A549 (cell line): ENCODE results near the gene ACSL3. TPM values are rescaled to one million over a fixed set of nuclear protein-coding genes. Genes with fewer than 3 reads are reported as not detected.
"Not testable (repeated sequence)": the region's sequence is repeated elsewhere in the genome, so short reads cannot be mapped to it uniquely, and the experiment has no call there.

Source experiments
- ATAC-seq, 2 experiments: fragments of 200-7000 bp in 1 of 2; fragments of >200 bp in 1 of 2; cut with Nextera tagmentation in 1 of 2; cut with Tn5 transposase in 1 of 2; 3 replicates each; pipeline versions ENCODE4 v1.8.0 to v1.9.1; 2018 to 2020; ENCODE audit warnings: mild to moderate bottlenecking in 1 of 2, moderate library complexity in 1 of 2
- CTCF ChIA-PET: fragments of 300-600 bp; sonication (Branson Sonifier 250); formaldehyde crosslinking; extraction: SDS; loops from one replicate; lab custom pipeline; 2021; ENCODE audit warnings: antibody characterized with exemption, inconsistent platforms; lab: Yijun Ruan, JAX
- POLR2A ChIA-PET: fragments of 350-600 bp; formaldehyde crosslinking; extraction: SDS; loops from one replicate; lab custom pipeline; 2021; ENCODE audit warnings: antibody characterized with exemption, inconsistent platforms; lab: Yijun Ruan, JAX
- DNase-seq, 2 experiments: peaks; one replicate each; pipeline versions ENCODE4 v3.0.0 to v3.0.0-alpha.2; 2011 to 2016; ENCODE audit warnings: low read depth in 1 of 2, low spot score in 1 of 2
- FAIRE-seq: peaks from 2 replicates; lab custom pipeline; 2011; peaks lifted over from hg19 to GRCh38; lab: Jason Lieb, UNC
- H3K27ac ChIP-seq, 2 experiments: fragments of >200 bp; sonication (Bioruptor Twin); formaldehyde crosslinking; 3 replicates each; pipeline ENCODE4 v1.5.1; 2016 to 2017
- H3K4me1 ChIP-seq: fragments of >200 bp; sonication (Bioruptor Twin); formaldehyde crosslinking; 3 replicates; pipeline ENCODE4 v1.6.1; 2016
- H3K4me2 ChIP-seq: fragments of >200 bp; sonication (Bioruptor Twin); formaldehyde crosslinking; 3 replicates; pipeline ENCODE4 v1.6.1; 2016
- H3K4me3 ChIP-seq: fragments of >200 bp; sonication (Bioruptor Twin); formaldehyde crosslinking; 3 replicates; pipeline ENCODE4 v1.5.1; 2016
- H3K9me3 ChIP-seq: fragments of >200 bp; sonication (Bioruptor Twin); formaldehyde crosslinking; 3 replicates; pipeline ENCODE4 v1.6.1; 2016
- BHLHE40 ChIP-seq: IDR thresholded peaks from 2 replicates; pipeline ENCODE4 v1.6.1; 2012; ENCODE audit warnings: low read depth, low read length, inconsistent platforms
- CBX2 ChIP-seq: fragments of 200-600 bp; sonication (generic); IDR thresholded peaks from 2 replicates; pipeline ENCODE4 v1.6.1; 2016; ENCODE audit warnings: low read depth, mild to moderate bottlenecking, borderline replicate concordance
- EHF ChIP-seq: fragments of 250-450 bp; sonication (Bioruptor Pico); IDR thresholded peaks from 2 replicates; pipeline ENCODE4 v1.5.0; 2020; ENCODE audit warnings: mild to moderate bottlenecking
- EP300 ChIP-seq, 2 experiments: fragments of >200 bp; sonication (Bioruptor Twin); formaldehyde crosslinking; IDR thresholded peaks; 2 replicates in 1 of 2; 3 replicates in 1 of 2; pipeline ENCODE4 v1.6.1; 2016 to 2017
- FOSL2 ChIP-seq, 2 experiments: fragments of 450-650 bp in 1 of 2; fragments of >200 bp in 1 of 2; sonication (Bioruptor Twin) in 1 of 2; formaldehyde crosslinking; IDR thresholded peaks; 2 replicates each; pipeline versions ENCODE4 v1.5.0 to v1.6.1; 2016 to 2020; ENCODE audit warnings: mild to moderate bottlenecking in 1 of 2, moderate library complexity in 1 of 2
- GATA3 ChIP-seq: IDR thresholded peaks from 2 replicates; pipeline ENCODE4 v1.6.1; 2012; ENCODE audit warnings: borderline replicate concordance
- HOXA7 ChIP-seq: fragments of 250-450 bp; sonication (Bioruptor Pico); IDR thresholded peaks from 2 replicates; pipeline ENCODE4 v1.5.0; 2020; ENCODE audit warnings: mild to moderate bottlenecking, moderate library complexity
- HOXB13 ChIP-seq: fragments of 250-450 bp; sonication (Bioruptor Pico); IDR thresholded peaks from 2 replicates; pipeline ENCODE4 v1.5.0; 2020; ENCODE audit warnings: low read depth, mild to moderate bottlenecking, moderate library complexity
- JUN ChIP-seq, 2 experiments: fragments of >200 bp; sonication (Bioruptor Twin); formaldehyde crosslinking; IDR thresholded peaks; 2 replicates in 1 of 2; 3 replicates in 1 of 2; pipeline ENCODE4 v1.6.1; 2016 to 2017
- JUNB ChIP-seq: fragments of >200 bp; sonication (Bioruptor Twin); formaldehyde crosslinking; IDR thresholded peaks from 2 replicates; pipeline ENCODE4 v1.6.1; 2016
- KDM5A ChIP-seq: fragments of 200-600 bp; sonication (generic); IDR thresholded peaks from 2 replicates; pipeline ENCODE4 v1.6.1; 2016; ENCODE audit warnings: antibody characterized with exemption, mild to moderate bottlenecking
- MAFK ChIP-seq: fragments of 450-650 bp; IDR thresholded peaks from 2 replicates; pipeline ENCODE4 v1.6.1; 2014; ENCODE audit not compliant: partially characterized antibody
- MAX ChIP-seq: IDR thresholded peaks from 2 replicates; pipeline ENCODE4 v1.6.1; 2012
- MAZ ChIP-seq: fragments of 150-350 bp; IDR thresholded peaks from 2 replicates; pipeline ENCODE4 v1.6.1; 2014; ENCODE audit warnings: antibody characterized with exemption, low read depth, low read length, borderline replicate concordance
- MYC ChIP-seq: IDR thresholded peaks from 2 replicates; pipeline ENCODE4 v1.6.1; 2012; ENCODE audit warnings: mild to moderate bottlenecking, inconsistent platforms, low read length, improper control_type of control experiment, borderline replicate concordance
- NPAS2 ChIP-seq: fragments of 250-450 bp; sonication (Bioruptor Pico); IDR thresholded peaks from 2 replicates; pipeline ENCODE4 v1.8.0; 2022; ENCODE audit warnings: mild to moderate bottlenecking, moderate library complexity, borderline replicate concordance
- PHF8 ChIP-seq: fragments of 200-600 bp; sonication (generic); IDR thresholded peaks from 2 replicates; pipeline ENCODE4 v1.6.1; 2016; ENCODE audit warnings: low read depth, mild to moderate bottlenecking, antibody characterized with exemption, moderate library complexity, borderline replicate concordance
- RAD21 ChIP-seq, 2 experiments: fragments of >200 bp in 1 of 2; sonication (Bioruptor Twin) in 1 of 2; formaldehyde crosslinking in 1 of 2; IDR thresholded peaks in 1 of 2; conservative IDR thresholded peaks in 1 of 2; 2 replicates in 1 of 2; 3 replicates in 1 of 2; pipeline ENCODE4 v1.6.1; 2012 to 2018; ENCODE audit warnings: inconsistent platforms in 1 of 2
- RARB ChIP-seq: fragments of 250-450 bp; sonication (Bioruptor Pico); IDR thresholded peaks from 2 replicates; pipeline ENCODE4 v1.8.0; 2021; ENCODE audit warnings: mild to moderate bottlenecking, moderate library complexity
- RCOR1 ChIP-seq: fragments of 150-350 bp; IDR thresholded peaks from 2 replicates; pipeline ENCODE4 v1.6.1; 2014; ENCODE audit warnings: antibody characterized with exemption, low read length, low read depth
- RFX5 ChIP-seq: fragments of 450-650 bp; IDR thresholded peaks from 2 replicates; pipeline ENCODE4 v1.7.1; 2014; ENCODE audit warnings: antibody characterized with exemption, mild to moderate bottlenecking, moderate library complexity
- TFCP2L1 ChIP-seq: fragments of 250-450 bp; sonication (Bioruptor Pico); IDR thresholded peaks from 2 replicates; pipeline ENCODE4 v1.5.0; 2021; ENCODE audit warnings: mild to moderate bottlenecking
- ZC3H11A ChIP-seq: fragments of 450-650 bp; IDR thresholded peaks from 2 replicates; pipeline ENCODE4 v1.6.1; 2014; ENCODE audit warnings: antibody characterized with exemption, mild to moderate bottlenecking
- ZFP36 ChIP-seq: fragments of 450-650 bp; IDR thresholded peaks from 2 replicates; pipeline ENCODE4 v1.6.1; 2014; ENCODE audit warnings: borderline replicate concordance; ENCODE audit not compliant: partially characterized antibody
- WGBS: methylation state at CpG from one replicate; pipeline ENCODE4 v1.1.6; 2017; ENCODE audit errors: missing lambda C conversion rate; 5-methylcytosine and 5-hydroxymethylcytosine counted together
- polyA plus RNA-seq, 4 experiments: library from polyadenylated mRNA; depleted of rRNA in 3 of 4; stranded (reverse); fragments of >200 nt; fragmentation: RNase III in 1 of 4; extraction: RNeasy Plus Mini Kit Qiagen cat#74134 plus additional on column Dnase treatment in 1 of 4; gene quantifications; 2 replicates in 3 of 4; 3 replicates in 1 of 4; pipeline ENCODE4 v1.2.3, GENCODE V29; 2011 to 2017
- TF ChIP-seq, protein P1 (sequence below): fragments of 150-350 bp; IDR thresholded peaks from 2 replicates; pipeline ENCODE4 v1.6.1; 2014; ENCODE audit warnings: low read depth, mild to moderate bottlenecking, low read length

Gene ACSL3
- polyA plus RNA-seq, 2 of the 4 experiments (the other 2 are of a cell fraction): 142 to 160 TPM

DNA sequence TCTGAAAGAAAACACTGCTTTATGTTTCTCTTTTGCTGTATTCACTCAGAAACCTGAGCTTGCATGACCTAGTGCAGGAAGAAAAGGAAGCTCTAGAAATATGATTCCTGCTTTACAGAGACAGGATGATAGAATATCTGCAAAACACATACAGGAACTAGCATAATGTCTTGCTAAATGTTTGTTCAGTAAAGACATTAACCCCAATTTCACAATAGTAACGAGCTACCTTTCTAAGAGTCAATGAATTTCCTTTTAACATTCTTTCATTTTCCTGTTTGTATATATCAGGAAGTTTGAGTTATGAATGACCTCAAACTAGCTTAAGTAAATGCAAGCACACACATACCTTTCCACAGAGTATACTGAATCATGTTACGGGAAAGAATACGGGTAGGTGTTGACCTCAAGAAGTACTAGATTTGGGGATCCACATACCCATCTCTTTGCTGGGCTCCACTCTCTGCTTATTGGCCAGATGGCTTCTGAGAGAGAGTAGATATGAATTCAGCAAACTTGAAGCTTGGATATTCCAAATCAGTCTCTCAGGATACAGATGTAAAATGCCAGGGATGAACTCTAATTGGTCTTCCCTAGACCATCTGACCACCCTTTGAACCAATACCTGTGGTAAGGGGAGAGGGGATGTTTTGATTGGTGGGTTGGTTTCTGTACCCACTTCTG, 18.2 kb upstream of the ACSL3 start (continued):
- TF ChIP-seq ZFP36: no peak
- no peak for TF ChIP-seq MAZ
- no peak for TF ChIP-seq BHLHE40
- no peak for TF ChIP-seq PHF8
- TF ChIP-seq RFX5: no peak
- TF ChIP-seq, protein P1, sequence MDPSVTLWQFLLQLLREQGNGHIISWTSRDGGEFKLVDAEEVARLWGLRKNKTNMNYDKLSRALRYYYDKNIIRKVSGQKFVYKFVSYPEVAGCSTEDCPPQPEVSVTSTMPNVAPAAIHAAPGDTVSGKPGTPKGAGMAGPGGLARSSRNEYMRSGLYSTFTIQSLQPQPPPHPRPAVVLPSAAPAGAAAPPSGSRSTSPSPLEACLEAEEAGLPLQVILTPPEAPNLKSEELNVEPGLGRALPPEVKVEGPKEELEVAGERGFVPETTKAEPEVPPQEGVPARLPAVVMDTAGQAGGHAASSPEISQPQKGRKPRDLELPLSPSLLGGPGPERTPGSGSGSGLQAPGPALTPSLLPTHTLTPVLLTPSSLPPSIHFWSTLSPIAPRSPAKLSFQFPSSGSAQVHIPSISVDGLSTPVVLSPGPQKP: no peak
- no peak for TF ChIP-seq NPAS2 (CRISPR knock-in tag)

DNA sequence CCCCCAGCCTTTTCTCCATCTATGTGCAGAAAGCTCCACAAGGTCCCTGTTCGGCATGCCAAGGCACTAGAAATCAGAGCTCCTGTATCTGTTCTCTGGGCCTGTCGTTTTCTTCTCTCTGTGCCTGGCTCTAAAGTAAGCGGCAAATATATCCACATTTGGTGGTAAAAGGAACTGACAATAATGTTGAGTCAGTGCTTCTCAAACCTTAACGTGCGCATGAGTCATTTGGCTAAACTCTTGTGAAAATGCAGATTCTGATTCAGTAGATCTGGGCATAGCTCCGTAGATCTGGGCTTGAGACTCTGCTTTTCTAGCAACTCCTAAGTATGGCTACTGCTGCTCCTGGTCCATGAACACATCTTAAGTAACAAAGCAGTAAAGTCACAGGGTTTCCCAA, 16.5 kb upstream of the ACSL3 start:
- FAIRE-seq (no peak), ATAC-seq (peak; percentile 65 to 66; a peak in 5 of 6 replicates), DNase-seq (peak; percentile 27 to 71)
- Histone ChIP-seq H3K4me2 (peak overlapping the region; percentile 76), H3K27ac (peak overlapping the region; percentile 73 to 91), H3K4me3 (no peak overlapping the region), H3K4me1 (peaks cover 49% of the 10 kb centered on the region), H3K9me3 (no peaks in the 10 kb centered on the region)
- peak; percentile 82 for TF ChIP-seq FOSL2 (IDR thresholded peaks at IDR 0.05)
- TF ChIP-seq FOSL2 (CRISPR knock-in tag; IDR thresholded peaks at IDR 0.05): peak; percentile 89
- TF ChIP-seq JUNB: peak; percentile 57
- TF ChIP-seq CBX2: no peak
- peak; percentile 95 for TF ChIP-seq MAFK
- peak; percentile 62 for TF ChIP-seq MAX
- TF ChIP-seq TFCP2L1: no peak
- no peak for TF ChIP-seq HOXA7
- TF ChIP-seq RCOR1: no peak
- TF ChIP-seq MYC: 0 out of 2 replicates have a peak, but pooled peaks have one; percentile 20
- no peak for TF ChIP-seq ZC3H11A
- TF ChIP-seq PHF8: no peak
- peak in 1 of 2 experiments; percentile 16; a peak in 1 of 5 replicates for TF ChIP-seq RAD21 (conservative IDR thresholded peaks at IDR 0.05 in 1 of 2, IDR thresholded peaks at IDR 0.05 in 1 of 2)
- no peak for TF ChIP-seq KDM5A
- TF ChIP-seq EP300 (IDR thresholded peaks at IDR 0.05): peak in 1 of 2 experiments; percentile 25; a peak in 1 of 5 replicates
- TF ChIP-seq HOXB13 (CRISPR knock-in tag): no peak
- TF ChIP-seq EHF (CRISPR knock-in tag): no peak
- TF ChIP-seq RARB (CRISPR knock-in tag): no peak
- peak in 1 of 2 experiments; percentile 37; a peak in 2 of 5 replicates for TF ChIP-seq JUN (IDR thresholded peaks at IDR 0.05)
- TF ChIP-seq GATA3: 0 out of 2 replicates have a peak, but pooled peaks have one; percentile 20
- 3% methylated on average over 6 of the region's 6 CpGs for WGBS
- POLR2A ChIA-PET: interaction anchor here (0.6 to 3.2 kb wide), 3 partner anchors 9 to 165 kb away, joined by 3 to 43 read pairs (median 6); partner anchors contain the start of gene ACSL3
- CTCF ChIA-PET: interaction anchor here (0.7 to 1.7 kb wide), 4 partner anchors 59 to 135 kb away, joined by 3 to 4 read pairs (median 4); no protein-coding TSS in a partner anchor

DNA sequence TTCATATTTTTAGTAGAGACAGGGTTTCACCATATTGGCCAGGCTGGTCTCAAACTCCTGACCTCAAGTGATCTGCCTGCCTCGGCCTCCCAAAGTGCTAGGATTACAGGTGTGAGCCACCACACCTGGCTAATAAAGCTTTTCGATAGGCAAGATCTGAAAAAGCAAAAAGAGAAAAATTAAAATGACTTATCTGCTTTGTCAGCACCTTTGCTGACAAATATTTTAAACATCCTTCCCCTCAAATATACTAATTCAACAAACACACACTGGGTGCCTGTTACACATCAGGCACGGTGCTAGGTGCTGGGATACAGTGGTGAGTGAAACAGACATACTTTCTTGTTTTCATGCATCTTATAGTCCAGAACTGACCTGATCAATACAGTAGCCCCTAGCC, 15.5 kb upstream of the ACSL3 start:
- H3K4me3 ChIP-seq, H3K9me3 ChIP-seq, FAIRE-seq, ATAC-seq, DNase-seq, POLR2A ChIA-PET: not testable (repeated sequence)
- TF ChIP-seq MAFK: peak; percentile 94
- Histone ChIP-seq H3K4me1 (peaks cover 49% of the 10 kb centered on the region), H3K27ac (peak overlapping the region; percentile 62 to 73; a peak in 5 of 6 replicates), H3K4me2 (peak overlapping the region; percentile 76; the same call in 1 of the 3 replicates)
- 90% methylated on average over 3 of the region's 3 CpGs for WGBS
- CTCF ChIA-PET: interaction anchor here (1.7 kb wide), 1 partner anchor 58 kb away, joined by 4 read pairs; no protein-coding TSS in a partner anchor
